H9 (cell line): ENCODE data around the gene DBNL. TPM values are rescaled to one million over a fixed set of nuclear protein-coding genes. Genes with fewer than 3 reads are reported as not detected.

Experiments used
- DNase-seq: peaks from one replicate; pipeline ENCODE4 v3.0.0-alpha.2; 2017
- H2AFZ ChIP-seq: one replicate; pipeline ENCODE4 v1.6.1; 2013; ENCODE audit warnings: mild to moderate bottlenecking, low read length, control low read depth, moderate library complexity
- H2AK5ac ChIP-seq: 2 replicates; pipeline ENCODE4 v1.6.1; 2013; ENCODE audit warnings: low read length, control low read depth, mixed read lengths; ENCODE audit not compliant: insufficient read length
- H2BK120ac ChIP-seq: one replicate; pipeline ENCODE4 v1.6.1; 2013; ENCODE audit warnings: low read depth, mild to moderate bottlenecking, low read length, control low read depth, inconsistent platforms; ENCODE audit not compliant: poor library complexity, severe bottlenecking
- H2BK12ac ChIP-seq: 2 replicates; pipeline ENCODE4 v1.6.1; 2013; ENCODE audit warnings: low read length, control low read depth, mixed read lengths, low read depth; ENCODE audit not compliant: insufficient read length
- H2BK15ac ChIP-seq: 2 replicates; pipeline ENCODE4 v1.6.1; 2013; ENCODE audit warnings: low read depth, low read length, control low read depth
- H2BK20ac ChIP-seq: one replicate; pipeline ENCODE4 v1.6.1; 2013; ENCODE audit warnings: low read depth, mild to moderate bottlenecking, low read length, control low read depth, inconsistent platforms; ENCODE audit not compliant: poor library complexity, severe bottlenecking
- H2BK5ac ChIP-seq: 2 replicates; pipeline ENCODE4 v1.6.1; 2013; ENCODE audit warnings: low read length, control low read depth, mixed read lengths; ENCODE audit not compliant: insufficient read length
- H3K14ac ChIP-seq: 2 replicates; pipeline ENCODE4 v1.6.1; 2013; ENCODE audit warnings: low read length, control low read depth; ENCODE audit not compliant: insufficient read depth
- H3K18ac ChIP-seq: 2 replicates; pipeline ENCODE4 v1.6.1; 2013; ENCODE audit warnings: low read depth, mild to moderate bottlenecking, mixed read lengths, low read length, control low read depth; ENCODE audit not compliant: insufficient read length
- H3K23ac ChIP-seq: 2 replicates; pipeline ENCODE4 v1.6.1; 2013; ENCODE audit warnings: low read length, control low read depth, mixed read lengths, low read depth; ENCODE audit not compliant: insufficient read length
- H3K23me2 ChIP-seq: 2 replicates; pipeline ENCODE4 v1.6.1; 2013; ENCODE audit warnings: low read depth, mild to moderate bottlenecking, mixed read lengths, low read length, control low read depth; ENCODE audit not compliant: insufficient read length, poor library complexity, severe bottlenecking
- H3K27ac ChIP-seq: 2 replicates; pipeline ENCODE4 v1.5.1; 2013; ENCODE audit warnings: low read length, control low read depth, mixed read lengths, low read depth; ENCODE audit not compliant: insufficient read length
- H3K27me3 ChIP-seq: 2 replicates; pipeline ENCODE4 v1.6.1; 2013; ENCODE audit warnings: low read length, control low read depth, inconsistent platforms; ENCODE audit not compliant: insufficient read depth
- H3K4ac ChIP-seq: 2 replicates; pipeline ENCODE4 v1.6.1; 2013; ENCODE audit warnings: low read depth, mild to moderate bottlenecking, control low read depth, inconsistent platforms, low read length, moderate library complexity
- H3K4me1 ChIP-seq: 2 replicates; pipeline ENCODE4 v1.6.1; 2013; ENCODE audit warnings: low read length, control low read depth, inconsistent platforms; ENCODE audit not compliant: insufficient read depth
- H3K4me2 ChIP-seq: 2 replicates; pipeline ENCODE4 v1.6.1; 2013; ENCODE audit warnings: low read length, control low read depth, mixed read lengths; ENCODE audit not compliant: insufficient read length, insufficient read depth
- H3K56ac ChIP-seq: 2 replicates; pipeline ENCODE4 v1.6.1; 2013; ENCODE audit warnings: low read depth, mild to moderate bottlenecking, mixed read lengths, low read length, control low read depth; ENCODE audit not compliant: insufficient read length
- H3K79me1 ChIP-seq: 2 replicates; pipeline ENCODE4 v1.6.1; 2013; ENCODE audit warnings: low read depth, mild to moderate bottlenecking, moderate library complexity, low read length, control low read depth, inconsistent platforms; ENCODE audit not compliant: insufficient read depth, poor library complexity, severe bottlenecking
- H3K79me2 ChIP-seq: 2 replicates; pipeline ENCODE4 v1.6.1; 2013; ENCODE audit warnings: low read length, control low read depth, inconsistent platforms; ENCODE audit not compliant: insufficient read depth
- H3K9ac ChIP-seq: 2 replicates; pipeline ENCODE4 v1.6.1; 2013; ENCODE audit warnings: low read length, control low read depth, mixed read lengths; ENCODE audit not compliant: insufficient read length; ENCODE audit errors: extremely low read depth
- H3K9me3 ChIP-seq: one replicate; pipeline ENCODE4 v1.6.1; 2013; ENCODE audit warnings: low read depth, low read length, inconsistent platforms; ENCODE audit not compliant: control insufficient read depth
- H3T11ph ChIP-seq: one replicate; pipeline ENCODE4 v1.6.1; 2013; ENCODE audit warnings: mild to moderate bottlenecking, low read length, control low read depth, inconsistent platforms
- H4K20me1 ChIP-seq: one replicate; pipeline ENCODE4 v1.6.1; 2013; ENCODE audit not compliant: control insufficient read depth, insufficient read length, insufficient read depth
- H4K5ac ChIP-seq: 2 replicates; pipeline ENCODE4 v1.6.1; 2013; ENCODE audit warnings: low read depth, mild to moderate bottlenecking, mixed read lengths, low read length, control low read depth; ENCODE audit not compliant: insufficient read length
- H4K8ac ChIP-seq: replicated peaks from 2 replicates; pipeline ENCODE4 v1.6.1; 2013; ENCODE audit warnings: low read length, control low read depth, mixed read lengths, low read depth; ENCODE audit not compliant: insufficient read length
- H4K91ac ChIP-seq: 2 replicates; pipeline ENCODE4 v1.6.1; 2013; ENCODE audit warnings: low read depth, mild to moderate bottlenecking, moderate library complexity, mixed read lengths, low read length, control low read depth; ENCODE audit not compliant: insufficient read length
- H3K27ac Mint-ChIP-seq, 3 experiments: 2 replicates in 2 of 3; 3 replicates in 1 of 3; pipeline ENCODE4 v1.8.0; 2020 to 2021; ENCODE audit warnings: mixed read lengths in 3 of 3, mild to moderate bottlenecking in 1 of 3, moderate library complexity in 1 of 3
- H3K27me3 Mint-ChIP-seq: 2 replicates; pipeline ENCODE4 v1.8.0; 2021; ENCODE audit warnings: low read depth, mild to moderate bottlenecking, moderate library complexity, mixed read lengths
- H3K36me3 Mint-ChIP-seq, 3 experiments: 2 replicates in 2 of 3; 3 replicates in 1 of 3; pipeline ENCODE4 v1.8.0; 2020 to 2021; ENCODE audit warnings: low read depth in 3 of 3, mixed read lengths in 3 of 3; ENCODE audit not compliant: insufficient read depth in 1 of 3
- H3K4me1 Mint-ChIP-seq, 2 experiments: 2 replicates each; pipeline ENCODE4 v1.8.0; 2020; ENCODE audit warnings: mixed read lengths in 2 of 2
- H3K4me3 Mint-ChIP-seq, 2 experiments: 2 replicates in 1 of 2; 3 replicates in 1 of 2; pipeline ENCODE4 v1.8.0; 2020 to 2021; ENCODE audit warnings: mild to moderate bottlenecking in 2 of 2, mixed read lengths in 2 of 2, moderate library complexity in 1 of 2
- H3K9me3 Mint-ChIP-seq, 2 experiments: 2 replicates in 1 of 2; 3 replicates in 1 of 2; pipeline ENCODE4 v1.8.0; 2020; ENCODE audit warnings: mild to moderate bottlenecking in 2 of 2, mixed read lengths in 2 of 2, moderate library complexity in 1 of 2
- CTCF ChIP-seq: fragments of 200-600 bp; sonication (generic); conservative IDR thresholded peaks from 3 replicates; pipeline ENCODE4 v1.8.0; 2021; ENCODE audit warnings: antibody characterized with exemption, mild to moderate bottlenecking
- WGBS: extraction: QIAGEN DNeasy Blood & Tissue Kit; methylation state at CpG from one replicate; pipeline ENCODE4 v1.1.7; 2013; ENCODE audit warnings: missing lambda C conversion rate, low lambda C conversion rate, mixed read lengths; ENCODE audit not compliant: insufficient read length; ENCODE audit errors: extremely low coverage; 5-methylcytosine and 5-hydroxymethylcytosine counted together
- total RNA-seq: library from RNA; stranded (reverse); gene quantifications from 2 replicates; pipeline ENCODE4 v1.2.1, GENCODE V29; 2021

The DBNL gene
- total RNA-seq, 1 experiment from 2014 or later, result 51.3 TPM

- Histone ChIP-seq H2AFZ (no peak overlapping the region), H3T11ph (no peak overlapping the region), H3K4ac (no peak overlapping the region), H3K4me2 (no peak overlapping the region), H3K79me1 (no peaks in the 10 kb centered on the region), H3K79me2 (no peaks in the 10 kb centered on the region), H3K23ac (no peak overlapping the region), H2BK20ac (no peak overlapping the region), H4K20me1 (no peaks in the 10 kb centered on the region), H4K8ac (no peak overlapping the region), H2BK15ac (no peak overlapping the region), H3K14ac (no peak overlapping the region), H3K4me1 (peaks cover 10% of the 10 kb centered on the region; the same call in 1 of the 2 replicates), H4K91ac (no peak overlapping the region), H2AK5ac (no peak overlapping the region), H3K27me3 (no peaks in the 10 kb centered on the region), H4K5ac (no peak overlapping the region), H3K9me3 (no peaks in the 10 kb centered on the region), H3K9ac (no peak overlapping the region), H3K23me2 (no peaks in the 10 kb centered on the region), H2BK5ac (no peak overlapping the region), H2BK12ac (no peak overlapping the region), H3K56ac (no peak overlapping the region), H2BK120ac (no peak overlapping the region), H3K18ac (no peak overlapping the region), H3K27ac (no peak overlapping the region)
- peaks cover 14 to 47% (median 30%) of the 10 kb centered on the region in 3 experiments; a peak in 6 of 7 replicates for H3K36me3 Mint-ChIP-seq
- peaks cover 30 to 33% of the 10 kb centered on the region in 2 experiments for H3K4me1 Mint-ChIP-seq
- H3K27me3 Mint-ChIP-seq, result peaks cover 7% of the 10 kb centered on the region
- H3K27ac Mint-ChIP-seq, result no peak overlapping the region; a peak in 1 of 7 replicates
- H3K4me3 Mint-ChIP-seq, result no peak overlapping the region
- WGBS, result no CpG with 5 or more reads among the region's 8 CpGs
- no peak for DNase-seq
- no peak for TF ChIP-seq CTCF
- no peaks in the 10 kb centered on the region; a peak in 2 of 5 replicates for H3K9me3 Mint-ChIP-seq
These were observed 17.2 kb downstream of the DBNL start for GRCh38 chr7:44061645-44062179.
